WTC11 (cell line): ENCODE data around the gene BACH2. TPM values are rescaled to one million over a fixed set of nuclear protein-coding genes. Genes with fewer than 3 reads are reported as not detected.

Source experiments
- ATAC-seq: fragments of 200-7000 bp; cut with Tn5 transposase; 2 replicates; pipeline ENCODE4 v1.10.0; 2021; ENCODE audit warnings: mild to moderate bottlenecking, moderate library complexity
- CTCF ChIA-PET: fragments of 300-600 bp; sonication (Branson Sonifier 250); formaldehyde crosslinking; loops from one replicate; lab custom pipeline; 2021; ENCODE audit warnings: antibody characterized with exemption; lab: Charles Lee
- POLR2A ChIA-PET: fragments of 350-600 bp; sonication (Branson Sonifier 250); formaldehyde crosslinking; loops from one replicate; lab custom pipeline; 2021; ENCODE audit warnings: antibody characterized with exemption; lab: Charles Lee
- DNase-seq: peaks from one replicate; pipeline ENCODE4 v3.0.0; 2021; ENCODE audit warnings: low spot score
- H3K27ac Mint-ChIP-seq: 2 replicates; pipeline ENCODE4 v1.8.0; 2021; ENCODE audit warnings: mixed read lengths
- H3K27me3 Mint-ChIP-seq: 2 replicates; pipeline ENCODE4 v1.8.0; 2021; ENCODE audit warnings: low read depth, mild to moderate bottlenecking, moderate library complexity, mixed read lengths
- H3K36me3 Mint-ChIP-seq: 2 replicates; pipeline ENCODE4 v1.8.0; 2021; ENCODE audit warnings: mixed read lengths
- H3K4me1 Mint-ChIP-seq: 2 replicates; pipeline ENCODE4 v1.8.0; 2022; ENCODE audit warnings: mixed read lengths
- H3K4me3 Mint-ChIP-seq: 2 replicates; pipeline ENCODE4 v1.8.0; 2021; ENCODE audit warnings: mild to moderate bottlenecking, moderate library complexity, mixed read lengths
- H3K9me3 Mint-ChIP-seq: 2 replicates; pipeline ENCODE4 v1.8.0; 2021; ENCODE audit warnings: mixed read lengths
- ATF1 ChIP-seq: sonication (generic); formaldehyde crosslinking; IDR thresholded peaks from 2 replicates; pipeline ENCODE4 v1.8.1; 2023; ENCODE audit warnings: mild to moderate bottlenecking, moderate library complexity, missing genetic modification reagents
- ATF2 ChIP-seq: sonication (generic); formaldehyde crosslinking; IDR thresholded peaks from 2 replicates; pipeline ENCODE4 v1.8.1; 2022; ENCODE audit warnings: low read depth, missing genetic modification reagents, borderline replicate concordance
- CREM ChIP-seq: sonication (generic); formaldehyde crosslinking; IDR thresholded peaks from 2 replicates; pipeline ENCODE4 v1.8.1; 2022; ENCODE audit warnings: mild to moderate bottlenecking, missing genetic modification reagents, moderate library complexity
- ELF4 ChIP-seq: sonication (generic); formaldehyde crosslinking; IDR thresholded peaks from 2 replicates; pipeline ENCODE4 v1.8.1; 2022; ENCODE audit warnings: low read depth, mild to moderate bottlenecking, moderate library complexity, missing genetic modification reagents
- FOXJ3 ChIP-seq: sonication (generic); formaldehyde crosslinking; IDR thresholded peaks from 2 replicates; pipeline ENCODE4 v1.9.0; 2021; ENCODE audit warnings: missing genetic modification reagents, mild to moderate bottlenecking, borderline replicate concordance
- GABPB1 ChIP-seq: sonication (generic); formaldehyde crosslinking; IDR thresholded peaks from 2 replicates; pipeline ENCODE4 v1.8.1; 2023; ENCODE audit warnings: mild to moderate bottlenecking, missing genetic modification reagents
- JAZF1 ChIP-seq: fragments of 250-450 bp; sonication (Bioruptor Pico); IDR thresholded peaks from 2 replicates; pipeline ENCODE4 v1.9.0; 2021; ENCODE audit warnings: moderate library complexity, mild to moderate bottlenecking, inconsistent platforms
- NFATC4 ChIP-seq: fragments of 250-450 bp; sonication (Bioruptor Pico); IDR thresholded peaks from 2 replicates; pipeline ENCODE4 v1.9.0; 2021; ENCODE audit warnings: mild to moderate bottlenecking
- NFE2L1 ChIP-seq: sonication (generic); formaldehyde crosslinking; IDR thresholded peaks from 2 replicates; pipeline ENCODE4 v1.8.1; 2023; ENCODE audit warnings: missing genetic modification reagents
- NR1H2 ChIP-seq: sonication (generic); formaldehyde crosslinking; IDR thresholded peaks from 2 replicates; pipeline ENCODE4 v1.9.0; 2021; ENCODE audit warnings: mild to moderate bottlenecking, moderate library complexity, missing genetic modification reagents
- NR3C1 ChIP-seq: sonication (generic); formaldehyde crosslinking; conservative IDR thresholded peaks from 2 replicates; pipeline ENCODE4 v1.8.1; 2023; ENCODE audit warnings: low read depth, mild to moderate bottlenecking, missing genetic modification reagents
- OVOL2 ChIP-seq: fragments of 250-450 bp; sonication (Bioruptor Pico); IDR thresholded peaks from 2 replicates; pipeline ENCODE4 v1.9.0; 2021; ENCODE audit warnings: mild to moderate bottlenecking, borderline replicate concordance
- SMAD4 ChIP-seq: sonication (generic); formaldehyde crosslinking; IDR thresholded peaks from 2 replicates; pipeline ENCODE4 v1.8.0; 2022; ENCODE audit warnings: mild to moderate bottlenecking, missing genetic modification reagents
- TP53 ChIP-seq: sonication (generic); formaldehyde crosslinking; IDR thresholded peaks from 2 replicates; pipeline ENCODE4 v1.8.1; 2023; ENCODE audit warnings: mild to moderate bottlenecking, missing genetic modification reagents
- ZBTB21 ChIP-seq: sonication (generic); formaldehyde crosslinking; IDR thresholded peaks from 2 replicates; pipeline ENCODE4 v1.8.1; 2023; ENCODE audit warnings: mild to moderate bottlenecking, missing genetic modification reagents, borderline replicate concordance
- ZBTB43 ChIP-seq: sonication (generic); formaldehyde crosslinking; IDR thresholded peaks from 2 replicates; pipeline ENCODE4 v1.8.1; 2023; ENCODE audit warnings: mild to moderate bottlenecking, missing genetic modification reagents
- ZMAT4 ChIP-seq: fragments of 250-450 bp; sonication (Bioruptor Pico); IDR thresholded peaks from 2 replicates; pipeline ENCODE4 v1.9.0; 2021; ENCODE audit warnings: mild to moderate bottlenecking
- ZNF317 ChIP-seq: sonication (generic); formaldehyde crosslinking; IDR thresholded peaks from 2 replicates; pipeline ENCODE4 v1.8.1; 2023; ENCODE audit warnings: low read depth, mild to moderate bottlenecking, moderate library complexity, missing genetic modification reagents, borderline replicate concordance
- ZNF425 ChIP-seq: fragments of 250-450 bp; sonication (Bioruptor Pico); conservative IDR thresholded peaks from 2 replicates; pipeline ENCODE4 v1.9.0; 2021; ENCODE audit warnings: mild to moderate bottlenecking
- ZNF512 ChIP-seq: sonication (generic); formaldehyde crosslinking; IDR thresholded peaks from 2 replicates; pipeline ENCODE4 v1.8.1; 2022; ENCODE audit warnings: missing genetic modification reagents, borderline replicate concordance
- ZNF532 ChIP-seq: fragments of 250-450 bp; sonication (Bioruptor Pico); IDR thresholded peaks from 2 replicates; pipeline ENCODE4 v1.9.0; 2021; ENCODE audit warnings: mild to moderate bottlenecking, borderline replicate concordance
- total RNA-seq: library from RNA; stranded (reverse); gene quantifications from 3 replicates; pipeline ENCODE4 v1.2.3, GENCODE V29; 2021

Gene BACH2
- total RNA-seq, 1 experiment from 2014 or later, result 5.9 TPM

- Mint-ChIP-seq H3K36me3 (no peaks in the 10 kb centered on the region), H3K27me3 (no peaks in the 10 kb centered on the region), H3K9me3 (no peaks in the 10 kb centered on the region), H3K4me3 (no peak overlapping the region), H3K27ac (no peak overlapping the region), H3K4me1 (no peaks in the 10 kb centered on the region)
- DNase-seq, result no peak
- CTCF ChIA-PET, result no interaction called here
- POLR2A ChIA-PET, result no interaction called here
- TF ChIP-seq GABPB1 (no peak), TP53 (CRISPR knock-in tag) (no peak), ATF2 (CRISPR knock-in tag) (no peak), ZNF532 (CRISPR knock-in tag) (no peak), NR1H2 (CRISPR knock-in tag) (no peak), OVOL2 (CRISPR knock-in tag) (no peak), ZNF512 (CRISPR knock-in tag) (no peak), CREM (CRISPR knock-in tag) (no peak), ZBTB21 (no peak), SMAD4 (CRISPR knock-in tag) (no peak), FOXJ3 (CRISPR knock-in tag) (no peak), NR3C1 (CRISPR knock-in tag) (no peak)
- ATAC-seq, result no peak
These were observed 198.0 kb downstream of the BACH2 start for GRCh38 chr6:90098627-90099026.

GRCh38 chr6:90098001-90098531 lies 198.6 kb downstream of the BACH2 start:
- Mint-ChIP-seq H3K4me1 (no peaks in the 10 kb centered on the region), H3K36me3 (no peaks in the 10 kb centered on the region), H3K9me3 (no peaks in the 10 kb centered on the region), H3K27ac (no peak overlapping the region), H3K27me3 (no peaks in the 10 kb centered on the region), H3K4me3 (no peak overlapping the region)
- ChIA-PET POLR2A (no interaction called here), CTCF (interaction anchor here (1.9 kb wide), 1 partner anchor 381 kb away, joined by 7 read pairs; no protein-coding TSS in a partner anchor)
- DNase-seq (no peak), ATAC-seq (peak; percentile 26; the same call in 1 of the 2 replicates)
- TF ChIP-seq ZBTB43, result no peak
- no peak for TF ChIP-seq NFATC4 (CRISPR knock-in tag)
- TF ChIP-seq ZNF425, result no peak
- TF ChIP-seq ELF4 (CRISPR knock-in tag), result no peak
- no peak for TF ChIP-seq CREM (CRISPR knock-in tag)
- TF ChIP-seq JAZF1 (CRISPR knock-in tag), result no peak
- no peak for TF ChIP-seq ZMAT4 (CRISPR knock-in tag)
- TF ChIP-seq ATF1, result no peak
- TF ChIP-seq ZNF317, result no peak
- TF ChIP-seq NFE2L1 (CRISPR knock-in tag), result no peak
